HG03025 (cell line): ENCODE data around the gene PGM5.
"Not testable (repeated sequence)": the region's sequence is repeated elsewhere in the genome, so short reads cannot be mapped to it uniquely, and the experiment has no call there.

Experiments used
- ATAC-seq: cut with Tn5 transposase; IDR thresholded peaks from one replicate; pipeline ENCODE4 v1.9.1; 2021; ENCODE audit warnings: mild to moderate bottlenecking, moderate library complexity; ENCODE audit not compliant: unreplicated experiment, low FRiP score

The PGM5 gene

GRCh38 chr9:68375789-68376188, 19.4 kb downstream of the PGM5 start:
- ATAC-seq, result not testable (repeated sequence)

GRCh38 chr9:68377723-68378122, 21.3 kb downstream of the PGM5 start:
- ATAC-seq, result not testable (repeated sequence)

GRCh38 chr9:68383894-68384293, 27.5 kb downstream of the PGM5 start:
- not testable (repeated sequence) for ATAC-seq

GRCh38 chr9:68389558-68389957, 33.1 kb downstream of the PGM5 start:
- ATAC-seq, result not testable (repeated sequence)

GRCh38 chr9:68390737-68391136, 34.3 kb downstream of the PGM5 start:
- ATAC-seq, result not testable (repeated sequence)

- not testable (repeated sequence) for ATAC-seq
Observed at GRCh38 chr9:68396411-68397094, 40.1 kb downstream of the PGM5 start.

GRCh38 chr9:68397095-68397423, 40.6 kb downstream of the PGM5 start:
- ATAC-seq, result not testable (repeated sequence)

GRCh38 chr9:68397796-68398195, 41.4 kb downstream of the PGM5 start:
- not testable (repeated sequence) for ATAC-seq

- ATAC-seq, result not testable (repeated sequence)
Observed at GRCh38 chr9:68398324-68398723, 41.9 kb downstream of the PGM5 start.

- not testable (repeated sequence) for ATAC-seq
Observed at GRCh38 chr9:68404421-68405185, 48.2 kb downstream of the PGM5 start.

GRCh38 chr9:68411865-68412264, 55.5 kb downstream of the PGM5 start:
- not testable (repeated sequence) for ATAC-seq

GRCh38 chr9:68412754-68413153, 56.3 kb downstream of the PGM5 start:
- not testable (repeated sequence) for ATAC-seq

GRCh38 chr9:68415065-68415464, 58.7 kb downstream of the PGM5 start:
- not testable (repeated sequence) for ATAC-seq

- no peak for ATAC-seq
Observed at GRCh38 chr9:68416936-68417564, 60.6 kb downstream of the PGM5 start.

- ATAC-seq, result no peak
Observed at GRCh38 chr9:68417762-68418161, 61.4 kb downstream of the PGM5 start.

GRCh38 chr9:68418259-68418845, 61.9 kb downstream of the PGM5 start:
- no peak for ATAC-seq

- no peak for ATAC-seq
Observed at GRCh38 chr9:68419901-68420300, 63.5 kb downstream of the PGM5 start.

- no peak for ATAC-seq
Observed at GRCh38 chr9:68426755-68427154, 70.3 kb downstream of the PGM5 start.

GRCh38 chr9:68427216-68427977, 71.0 kb downstream of the PGM5 start:
- no peak for ATAC-seq

GRCh38 chr9:68428481-68428880, 72.1 kb downstream of the PGM5 start:
- no peak for ATAC-seq
